ENCODE data around the gene BCORL1. TPM values are rescaled to one million over a fixed set of nuclear protein-coding genes. Genes with fewer than 3 reads are reported as not detected.

BCORL1 gene
- total and polyA plus RNA-seq, 2 of the 8 experiments (the other 6 are each of a cell fraction or from before 2014, with no cell fraction given), result 1.4 to 6.2 TPM

GRCh38 chrX:129953881-129954280, 28.6 kb upstream of the BCORL1 start:
- no peak overlapping the region for H3K56ac ChIP-seq (replicated peaks; ENCODE audit: insufficient read length, low read depth, low read length)
- H3K9me3 ChIP-seq (ENCODE audit: insufficient read depth in 2 of 2, low read depth in 1 of 2, low read length in 1 of 2), result no peaks in the 10 kb centered on the region
- no peak overlapping the region for H3K9ac ChIP-seq (replicated peaks in 1 of 4; ENCODE audit: extremely low read depth in 1 of 4, low read depth in 3 of 4, low read length in 3 of 4)
- no peaks in the 10 kb centered on the region for H3K36me3 ChIP-seq (ENCODE audit: control insufficient read depth in 2 of 4, insufficient read depth in 4 of 4, low read length in 3 of 4)
- ChIA-PET CTCF (ENCODE audit: partially characterized antibody) (interaction anchor here (0.8 to 0.9 kb wide), 2 partner anchors 27 to 158 kb away, joined by 3 read pairs; no protein-coding TSS in a partner anchor), POLR2A (ENCODE audit: partially characterized antibody) (interaction anchor here (1.1 to 1.5 kb wide), 3 partner anchors 19 to 23 kb away, joined by 3 to 8 read pairs (median 4); no protein-coding TSS in a partner anchor)
- H2BK5ac ChIP-seq (ENCODE audit: low read depth, low read length), result no peak overlapping the region
- TF ChIP-seq SRF (IDR thresholded peaks at IDR 0.05; ENCODE audit: low read depth, low read length), result no peak
- TF ChIP-seq SP4 (IDR thresholded peaks at IDR 0.05; ENCODE audit: low read length), result no peak
- no peak for TF ChIP-seq EZH2 (IDR thresholded peaks at IDR 0.05; ENCODE audit: low read depth, low read length, severe bottlenecking)
- TF ChIP-seq, protein P1, sequence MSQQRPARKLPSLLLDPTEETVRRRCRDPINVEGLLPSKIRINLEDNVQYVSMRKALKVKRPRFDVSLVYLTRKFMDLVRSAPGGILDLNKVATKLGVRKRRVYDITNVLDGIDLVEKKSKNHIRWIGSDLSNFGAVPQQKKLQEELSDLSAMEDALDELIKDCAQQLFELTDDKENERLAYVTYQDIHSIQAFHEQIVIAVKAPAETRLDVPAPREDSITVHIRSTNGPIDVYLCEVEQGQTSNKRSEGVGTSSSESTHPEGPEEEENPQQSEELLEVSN (IDR thresholded peaks at IDR 0.05), result no peak
- TF ChIP-seq MAFK (IDR thresholded peaks at IDR 0.05; ENCODE audit: low read depth, low read length), result no peak
- no peak for TF ChIP-seq SAP30 (IDR thresholded peaks at IDR 0.05; ENCODE audit: insufficient read depth, insufficient replicate concordance, low read length)
- no peak for TF ChIP-seq CBX8 (IDR thresholded peaks at IDR 0.05; ENCODE audit: borderline replicate concordance, low read depth, low read length)
- no peak for TF ChIP-seq SP2 (IDR thresholded peaks at IDR 0.05; ENCODE audit: low read length)
- TF ChIP-seq POLR2AphosphoS5 (IDR thresholded peaks at IDR 0.05; ENCODE audit: low read depth, low read length), result no peak
- no peak for TF ChIP-seq POLR2A (IDR thresholded peaks at IDR 0.05; ENCODE audit: control extremely low read depth in 1 of 2, low read depth in 2 of 2, low read length in 2 of 2)
- no peak for TF ChIP-seq CBX5 (IDR thresholded peaks at IDR 0.05; ENCODE audit: low read depth, low read length)
- TF ChIP-seq RAD21 (IDR thresholded peaks at IDR 0.05 in 1 of 2, conservative IDR thresholded peaks at IDR 0.05 in 1 of 2; ENCODE audit: low read depth in 2 of 2, low read length in 2 of 2), result no peak
- no peak overlapping the region for H3K14ac ChIP-seq (ENCODE audit: insufficient read length)
- H3K18ac ChIP-seq (ENCODE audit: extremely low read depth, low read length), result no peak overlapping the region
- no peak overlapping the region for H4K5ac ChIP-seq (ENCODE audit: insufficient read length, low read depth, low read length)
- no peak overlapping the region for H2BK20ac ChIP-seq (ENCODE audit: low read length)
- H2BK15ac ChIP-seq (ENCODE audit: low read length), result no peak overlapping the region
- no peak overlapping the region for H2BK120ac ChIP-seq (replicated peaks; ENCODE audit: low read depth, low read length)
- FAIRE-seq, result peak; percentile 78
- H3K23me2 ChIP-seq (ENCODE audit: low read depth, low read length), result peaks cover 9% of the 10 kb centered on the region; the same call in 1 of the 2 replicates
- peaks cover 0 to 23% (median 9%) of the 10 kb centered on the region in 4 experiments for H3K4me1 ChIP-seq (replicated peaks in 1 of 4; ENCODE audit: control insufficient read depth in 3 of 4, insufficient read depth in 4 of 4, low read length in 3 of 4)
- H2BK12ac ChIP-seq (ENCODE audit: low read depth, low read length), result no peak overlapping the region
- H2AK5ac ChIP-seq (ENCODE audit: low read depth, low read length), result no peak overlapping the region
- H4K20me1 ChIP-seq (replicated peaks in 1 of 2; ENCODE audit: control insufficient read depth in 1 of 2, insufficient read depth in 2 of 2, low read length in 2 of 2), result no peaks in the 10 kb centered on the region
- H4K8ac ChIP-seq (ENCODE audit: extremely low read depth, insufficient read depth, low read length), result no peak overlapping the region
- H3K27ac ChIP-seq (ENCODE audit: low read depth, low read length), result no peak overlapping the region
- H2AFZ ChIP-seq (ENCODE audit: low read length), result no peak overlapping the region
- no peak overlapping the region for H3K23ac ChIP-seq (ENCODE audit: insufficient read length)
- peak overlapping the region; percentile 69 to 88 for H3K4me2 ChIP-seq (ENCODE audit: insufficient read depth in 1 of 2, low read depth in 2 of 2, low read length in 2 of 2)
- no peaks in the 10 kb centered on the region for H3K79me1 ChIP-seq (ENCODE audit: low read depth, low read length)
- peaks cover 29 to 61% (median 46%) of the 10 kb centered on the region in 4 experiments for H3K27me3 ChIP-seq (replicated peaks in 1 of 4; ENCODE audit: control insufficient read depth in 3 of 4, extremely low read depth in 1 of 4, insufficient read depth in 3 of 4, low read length in 3 of 4)
- 5% methylated on average over 3 of the region's 4 CpGs; no CpG with 5 or more reads in 1 of the 2 experiments for WGBS, 2 experiments (ENCODE audit: extremely low coverage in 1 of 2, insufficient coverage in 1 of 2, insufficient read length in 1 of 2, insufficient replicate concordance in 2 of 2, low coverage in 1 of 2, low lambda C conversion rate in 2 of 2, missing lambda C conversion rate in 1 of 2)
- peak overlapping the region in 3 of 4 experiments; percentile 30 to 64 (median 31); a peak in 5 of 8 replicates for H3K4me3 ChIP-seq (ENCODE audit: extremely low read depth in 1 of 4, insufficient read depth in 2 of 4, low read depth in 3 of 4, low read length in 4 of 4)
- DNase-seq (ENCODE audit: low read depth in 1 of 2, low spot score in 2 of 2), result no peak
- H3K4ac ChIP-seq (replicated peaks; ENCODE audit: insufficient read length, low read depth, low read length), result no peak overlapping the region
- H4K91ac ChIP-seq (replicated peaks; ENCODE audit: insufficient read length, low read length), result no peak overlapping the region
- no peaks in the 10 kb centered on the region for H3K79me2 ChIP-seq (ENCODE audit: control insufficient read depth in 1 of 2, insufficient read depth in 2 of 2, low read length in 2 of 2)
